ENCODE data around the gene CMTM7. TPM values are rescaled to one million over a fixed set of nuclear protein-coding genes. Genes with fewer than 3 reads are reported as not detected.
"Not testable (repeated sequence)": the region's sequence is repeated elsewhere in the genome, so short reads cannot be mapped to it uniquely, and the experiment has no call there.

The CMTM7 gene
- total and polyA plus RNA-seq, 2 of the 8 experiments (the other 6 are each of a cell fraction or from before 2014, with no cell fraction given), result 33.3 to 65.8 TPM

GRCh38 chr3:32389577-32389976 is 2.1 kb upstream of the CMTM7 start:
- H4K8ac ChIP-seq (ENCODE audit: extremely low read depth, insufficient read depth, low read length); POLR2A ChIA-PET (ENCODE audit: partially characterized antibody); H4K20me1 ChIP-seq (replicated peaks in 1 of 2; ENCODE audit: control insufficient read depth in 1 of 2, insufficient read depth in 2 of 2, low read length in 2 of 2); H2AFZ ChIP-seq (ENCODE audit: low read length); H3K4me2 ChIP-seq (ENCODE audit: insufficient read depth in 1 of 2, low read depth in 2 of 2, low read length in 2 of 2); H4K91ac ChIP-seq (replicated peaks; ENCODE audit: insufficient read length, low read length); DNase-seq (ENCODE audit: low read depth in 1 of 2, low spot score in 2 of 2); H2BK12ac ChIP-seq (ENCODE audit: low read depth, low read length); H3K9ac ChIP-seq (replicated peaks in 1 of 4; ENCODE audit: extremely low read depth in 1 of 4, low read depth in 3 of 4, low read length in 3 of 4); H3K4ac ChIP-seq (replicated peaks; ENCODE audit: insufficient read length, low read depth, low read length); H2BK15ac ChIP-seq (ENCODE audit: low read length); H3K4me1 ChIP-seq (replicated peaks in 1 of 4; ENCODE audit: control insufficient read depth in 3 of 4, insufficient read depth in 4 of 4, low read length in 3 of 4); H2BK5ac ChIP-seq (ENCODE audit: low read depth, low read length); H3K4me3 ChIP-seq (ENCODE audit: extremely low read depth in 1 of 4, insufficient read depth in 2 of 4, low read depth in 3 of 4, low read length in 4 of 4); H3K23ac ChIP-seq (ENCODE audit: insufficient read length); H2BK20ac ChIP-seq (ENCODE audit: low read length); H3K14ac ChIP-seq (ENCODE audit: insufficient read length); H2AK5ac ChIP-seq (ENCODE audit: low read depth, low read length); H4K5ac ChIP-seq (ENCODE audit: insufficient read length, low read depth, low read length); FAIRE-seq; H3K18ac ChIP-seq (ENCODE audit: extremely low read depth, low read length); H3K56ac ChIP-seq (replicated peaks; ENCODE audit: insufficient read length, low read depth, low read length); H3K9me3 ChIP-seq (ENCODE audit: insufficient read depth in 2 of 2, low read depth in 1 of 2, low read length in 1 of 2); H3K79me1 ChIP-seq (ENCODE audit: low read depth, low read length); H3K36me3 ChIP-seq (ENCODE audit: control insufficient read depth in 2 of 4, insufficient read depth in 4 of 4, low read length in 3 of 4); H3K27ac ChIP-seq (ENCODE audit: low read depth, low read length); H2BK120ac ChIP-seq (replicated peaks; ENCODE audit: low read depth, low read length): not testable (repeated sequence)
- 100% methylated on average over 2 of the region's 2 CpGs; no CpG with 5 or more reads in 1 of the 2 experiments for WGBS, 2 experiments (ENCODE audit: extremely low coverage in 1 of 2, insufficient coverage in 1 of 2, insufficient read length in 1 of 2, insufficient replicate concordance in 2 of 2, low coverage in 1 of 2, low lambda C conversion rate in 2 of 2, missing lambda C conversion rate in 1 of 2)
- peaks cover 11% of the 10 kb centered on the region for H3K23me2 ChIP-seq (ENCODE audit: low read depth, low read length)
- H3K79me2 ChIP-seq (ENCODE audit: control insufficient read depth in 1 of 2, insufficient read depth in 2 of 2, low read length in 2 of 2), result peaks cover 0 to 23% of the 10 kb centered on the region in 2 experiments; a peak in 2 of 4 replicates
- H3K27me3 ChIP-seq (replicated peaks in 1 of 4; ENCODE audit: control insufficient read depth in 3 of 4, extremely low read depth in 1 of 4, insufficient read depth in 3 of 4, low read length in 3 of 4), result peaks cover 0 to 13% (median 7%) of the 10 kb centered on the region in 4 experiments; a peak in 4 of 7 replicates
- CTCF ChIA-PET (ENCODE audit: partially characterized antibody), result interaction anchor here (0.9 to 12.8 kb wide), 4 partner anchors 11 to 33 kb away, joined by 3 to 121 read pairs (median 5); no protein-coding TSS in a partner anchor
